ENCODE measurements around the gene TIMM10B. TPM values are rescaled to one million over a fixed set of nuclear protein-coding genes. Genes with fewer than 3 reads are reported as not detected.

TIMM10B gene
- total RNA-seq, 1 experiment from 2014 or later = 26.4 TPM

- Histone ChIP-seq H3K27ac (ENCODE audit: low read length) (peak overlapping the region; percentile 84), H3K4me1 (ENCODE audit: insufficient read depth, low read length) (peaks cover 28% of the 10 kb centered on the region), H3K27me3 (ENCODE audit: low read length) (no peaks in the 10 kb centered on the region), H4K20me1 (ENCODE audit: low read length) (no peaks in the 10 kb centered on the region), H3K4me2 (ENCODE audit: low read length) (peak overlapping the region; percentile 87), H3K9me2 (replicated peaks; ENCODE audit: low read length) (no peaks in the 10 kb centered on the region), H3K36me3 (ENCODE audit: low read depth, low read length) (peaks cover 13% of the 10 kb centered on the region; the same call in 1 of the 2 replicates), H2AFZ (ENCODE audit: low read length) (peak overlapping the region; percentile 70), H3K4me3 (ENCODE audit: low read length) (peak overlapping the region; percentile 69), H3K9me3 (ENCODE audit: low read length) (no peaks in the 10 kb centered on the region), H3K79me2 (ENCODE audit: low read length) (peaks cover 5% of the 10 kb centered on the region), H3K9ac (ENCODE audit: low read length) (peak overlapping the region; percentile 74), H3F3A (ENCODE audit: low read length, unreplicated experiment) (no peaks in the 10 kb centered on the region)
- ATAC-seq = peak; percentile 1; the same call in 1 of the 2 replicates
- POLR2A ChIA-PET (ENCODE audit: unreplicated experiment) = interaction anchor here (0.5 kb wide), 1 partner anchor 423 kb away, joined by 3 read pairs; no protein-coding TSS in a partner anchor
- TSS peak; percentile 96 for BruUV-seq (replicated peaks)
- no peak for TF ChIP-seq CTCF (conservative IDR thresholded peaks at IDR 0.05; ENCODE audit: low read depth, low read length)
- TF ChIP-seq EZH2phosphoT487 (IDR thresholded peaks at IDR 0.05; ENCODE audit: borderline replicate concordance, low read length) = no peak
- TF ChIP-seq EZH2 (IDR thresholded peaks at IDR 0.05; ENCODE audit: low read length, unreplicated experiment) = no peak
- intact Hi-C loops (cut with micrococcal nuclease) = loop anchor here (2.0 kb wide), 1 partner anchor 84 kb away; the partner anchor contains the start of gene SMPD1
- CTCF ChIA-PET = interaction anchor here (1.0 to 1.6 kb wide), 3 partner anchors 31 to 95 kb away, joined by 4 to 5 read pairs (median 4); no protein-coding TSS in a partner anchor
- DNase-seq = no peak
These were observed 6.9 kb upstream of the TIMM10B start for GRCh38 chr11:6474413-6474792.

GRCh38 chr11:6474806-6475500 lies 6.3 kb upstream of the TIMM10B start:
- no peak for ATAC-seq
- ChIA-PET POLR2A (ENCODE audit: unreplicated experiment) (no interaction called here), CTCF (interaction anchor here (0.6 to 1.8 kb wide), 4 partner anchors 25 to 172 kb away, joined by 3 to 6 read pairs (median 4); no protein-coding TSS in a partner anchor)
- H3K27me3 ChIP-seq (ENCODE audit: low read length) = no peaks in the 10 kb centered on the region
- H3K36me3 ChIP-seq (ENCODE audit: low read depth, low read length) = peaks cover 15% of the 10 kb centered on the region; the same call in 1 of the 2 replicates
- H3F3A ChIP-seq (ENCODE audit: low read length, unreplicated experiment) = no peaks in the 10 kb centered on the region
- peaks cover 30% of the 10 kb centered on the region for H3K4me1 ChIP-seq (ENCODE audit: insufficient read depth, low read length)
- H3K9me2 ChIP-seq (replicated peaks; ENCODE audit: low read length) = no peaks in the 10 kb centered on the region
- intact Hi-C loops (cut with micrococcal nuclease) = loop anchor here (2.0 kb wide), 1 partner anchor 84 kb away; the partner anchor contains the start of gene SMPD1
- H3K4me2 ChIP-seq (ENCODE audit: low read length) = peak overlapping the region; percentile 87
- H3K9me3 ChIP-seq (ENCODE audit: low read length) = no peaks in the 10 kb centered on the region
- H3K79me2 ChIP-seq (ENCODE audit: low read length) = peaks cover 11% of the 10 kb centered on the region
- H3K27ac ChIP-seq (ENCODE audit: low read length) = peak overlapping the region; percentile 84
- BruUV-seq (replicated peaks) = no TSS peak
- no peaks in the 10 kb centered on the region for H4K20me1 ChIP-seq (ENCODE audit: low read length)
- TF ChIP-seq EZH2 (IDR thresholded peaks at IDR 0.05; ENCODE audit: low read length, unreplicated experiment) = no peak
- no peak for TF ChIP-seq EZH2phosphoT487 (IDR thresholded peaks at IDR 0.05; ENCODE audit: borderline replicate concordance, low read length)
- no peak for TF ChIP-seq CTCF (conservative IDR thresholded peaks at IDR 0.05; ENCODE audit: low read depth, low read length)
- no peak for DNase-seq
- H3K9ac ChIP-seq (ENCODE audit: low read length) = peak overlapping the region; percentile 74; the same call in 1 of the 2 replicates
- H3K4me3 ChIP-seq (ENCODE audit: low read length) = peak overlapping the region; percentile 69; the same call in 1 of the 2 replicates
- no peak overlapping the region for H2AFZ ChIP-seq (ENCODE audit: low read length)

Data from PC-3 (cell line).